Islet precursor cell (in vitro differentiated cells): ENCODE results near the gene OR2T1.
"Not testable (repeated sequence)": the region's sequence is repeated elsewhere in the genome, so short reads cannot be mapped to it uniquely, and the experiment has no call there.

Source experiments
- DNase-seq: peaks from one replicate; pipeline ENCODE4 v3.0.0-alpha.2; 2018

Gene OR2T1, protein sequence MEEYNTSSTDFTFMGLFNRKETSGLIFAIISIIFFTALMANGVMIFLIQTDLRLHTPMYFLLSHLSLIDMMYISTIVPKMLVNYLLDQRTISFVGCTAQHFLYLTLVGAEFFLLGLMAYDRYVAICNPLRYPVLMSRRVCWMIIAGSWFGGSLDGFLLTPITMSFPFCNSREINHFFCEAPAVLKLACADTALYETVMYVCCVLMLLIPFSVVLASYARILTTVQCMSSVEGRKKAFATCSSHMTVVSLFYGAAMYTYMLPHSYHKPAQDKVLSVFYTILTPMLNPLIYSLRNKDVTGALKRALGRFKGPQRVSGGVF

DNA sequence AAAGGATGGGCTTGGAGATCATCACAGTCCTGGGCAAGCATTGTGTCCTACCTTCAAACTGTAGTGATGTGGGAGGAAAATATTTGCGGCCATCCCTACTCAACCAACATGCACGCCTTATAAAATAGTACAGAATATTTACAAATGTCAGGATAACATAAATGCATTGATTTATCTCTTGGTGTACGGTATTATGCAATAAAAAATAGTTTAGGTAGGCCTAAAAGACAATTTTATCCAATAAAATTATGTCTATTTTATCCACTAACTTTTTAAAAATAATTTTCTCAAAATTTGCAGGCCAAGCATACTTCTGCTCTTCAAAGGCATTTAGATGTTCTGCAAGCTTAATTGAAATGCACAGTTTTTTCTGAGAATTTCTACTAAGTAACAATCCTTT lies at the start of gene OR2T1:
Gene OR2T1 (plus strand): TSS at position 301 of the 400 bp plus-strand sequence. CDS start 3,100 bp downstream, outside the sequence.
- no peak for DNase-seq

DNA sequence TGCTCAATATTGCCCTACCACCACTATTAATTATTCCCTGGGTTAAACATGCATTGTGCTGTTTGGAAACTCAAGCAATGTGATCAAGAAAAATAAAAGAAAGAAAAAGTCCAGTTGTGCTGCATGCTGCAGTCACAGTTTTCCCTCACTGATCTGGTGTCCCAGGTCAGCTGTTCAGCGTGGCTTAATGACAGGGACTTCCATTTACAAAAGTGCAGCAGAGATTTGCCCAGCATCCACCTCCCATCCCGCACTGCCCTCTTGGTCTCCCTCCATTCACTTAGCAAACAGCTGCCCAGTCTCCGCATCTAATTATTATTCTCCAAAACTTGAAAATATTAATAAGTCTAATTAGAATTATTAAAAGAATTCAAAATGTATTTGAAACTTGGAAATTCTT lies 43.4 kb upstream of the OR2T1 start:
- DNase-seq, result no peak

DNA sequence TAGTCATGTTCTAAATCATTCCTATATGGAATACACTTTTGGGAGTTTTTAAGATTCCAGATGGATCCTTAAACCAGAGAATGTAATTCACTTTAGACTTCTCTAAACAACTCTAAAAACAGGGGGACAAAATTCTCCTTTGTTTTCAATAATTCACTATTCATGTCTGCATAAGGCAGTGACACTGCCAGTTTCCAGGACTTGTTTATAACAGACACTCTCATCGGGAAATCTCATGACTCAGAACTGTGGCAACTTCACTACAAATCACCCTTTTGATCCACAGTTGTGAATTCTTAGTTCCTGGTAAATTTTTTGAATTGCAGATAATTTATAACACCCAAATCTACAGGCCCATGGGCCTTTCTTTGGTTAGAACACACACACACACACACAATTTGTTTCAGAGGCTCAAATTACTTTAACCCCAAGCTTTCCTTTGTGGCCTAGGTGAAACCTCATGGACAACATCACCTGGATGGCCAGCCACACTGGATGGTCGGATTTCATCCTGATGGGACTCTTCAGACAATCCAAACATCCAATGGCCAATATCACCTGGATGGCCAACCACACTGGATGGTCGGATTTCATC lies 41.6 kb upstream of the OR2T1 start, which contains the start of gene OR2T4:
Gene OR2T4 (plus strand): TSS at position 545 of the 595 bp plus-strand sequence. CDS start 0 bp downstream, at position 545.
- DNase-seq, result no peak

DNA sequence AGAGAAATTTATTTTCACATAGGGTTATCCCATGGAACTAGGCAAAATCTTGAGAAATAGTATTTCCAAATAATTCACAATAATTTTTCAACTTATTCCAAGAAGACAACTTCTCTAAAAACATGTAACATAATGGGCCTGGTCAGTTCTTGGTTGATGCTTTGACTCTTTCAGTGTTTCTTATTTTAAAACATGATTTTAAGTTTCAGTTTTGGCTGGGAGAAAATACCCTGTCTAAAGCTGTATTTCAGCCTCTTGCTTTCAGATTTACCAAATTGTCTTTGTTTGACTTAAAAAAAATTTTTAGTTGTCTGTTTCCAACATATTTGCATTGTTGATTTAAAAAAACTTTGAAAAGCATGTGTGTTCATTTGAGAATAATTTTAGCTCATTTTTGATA lies 36.2 kb upstream of the OR2T1 start:
- no peak for DNase-seq

DNA sequence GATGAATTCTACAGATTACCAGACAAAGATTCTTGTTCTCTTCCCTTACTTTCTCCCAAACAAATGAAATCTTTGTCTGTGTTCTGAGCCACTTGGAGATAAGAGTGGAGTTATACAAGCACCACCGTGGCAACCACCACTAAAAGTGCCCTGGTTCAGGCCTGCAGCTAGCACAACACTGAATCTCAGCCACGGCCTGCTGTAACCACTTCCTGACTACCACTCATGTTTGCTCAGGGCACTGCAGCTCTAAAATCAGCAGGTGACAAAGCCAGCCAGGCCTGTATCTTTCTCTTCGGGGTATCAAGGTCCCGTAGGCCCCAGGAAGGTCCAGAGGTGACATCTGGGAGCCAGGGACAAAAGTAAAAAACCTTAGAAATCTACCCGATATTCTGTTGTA lies 30.5 kb upstream of the OR2T1 start:
- DNase-seq, result no peak

DNA sequence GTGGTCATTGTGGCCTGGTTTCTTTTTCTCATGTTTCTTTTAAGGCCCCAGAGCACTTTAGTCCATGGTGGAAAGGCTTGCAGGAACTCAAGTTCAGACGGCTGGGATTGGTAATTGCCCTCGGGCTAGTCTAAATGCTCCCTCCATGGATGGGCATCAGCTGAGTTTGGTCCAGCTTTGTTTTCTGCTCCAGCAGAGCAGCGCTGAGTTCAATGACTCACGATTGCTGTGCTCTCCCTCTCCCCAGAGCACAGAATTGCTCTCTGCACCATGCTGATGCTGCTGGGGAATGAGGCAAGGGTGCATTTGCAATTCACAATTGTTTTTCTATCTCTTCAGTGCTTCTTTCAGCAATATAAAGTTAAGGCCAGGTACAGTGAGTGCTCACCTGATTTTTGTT lies 29.1 kb upstream of the OR2T1 start:
- DNase-seq, result no peak

DNA sequence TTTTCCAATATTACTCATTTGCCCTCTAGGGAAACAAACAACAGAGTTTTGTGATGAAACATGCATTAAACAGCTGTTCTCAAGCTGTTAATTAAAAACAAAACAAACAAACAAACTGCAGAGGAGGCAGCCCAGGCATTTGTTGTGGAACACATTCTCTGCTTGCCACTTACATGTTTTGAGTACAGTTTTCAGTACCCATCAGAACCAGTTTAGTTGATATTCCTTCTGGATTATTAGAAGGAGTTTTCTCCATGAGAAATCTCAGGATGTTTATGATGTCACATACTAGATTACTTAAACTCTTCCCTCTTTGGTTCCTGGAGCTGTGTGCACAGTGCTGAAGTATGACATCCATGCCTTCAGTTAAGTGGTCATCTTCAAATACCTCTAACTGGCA lies 27.4 kb upstream of the OR2T1 start, which contains the start of gene OR2T6:
Gene OR2T6 (plus strand): TSS at position 301 of the 400 bp plus-strand sequence. CDS start 11,863 bp downstream, outside the sequence.
- no peak for DNase-seq

DNA sequence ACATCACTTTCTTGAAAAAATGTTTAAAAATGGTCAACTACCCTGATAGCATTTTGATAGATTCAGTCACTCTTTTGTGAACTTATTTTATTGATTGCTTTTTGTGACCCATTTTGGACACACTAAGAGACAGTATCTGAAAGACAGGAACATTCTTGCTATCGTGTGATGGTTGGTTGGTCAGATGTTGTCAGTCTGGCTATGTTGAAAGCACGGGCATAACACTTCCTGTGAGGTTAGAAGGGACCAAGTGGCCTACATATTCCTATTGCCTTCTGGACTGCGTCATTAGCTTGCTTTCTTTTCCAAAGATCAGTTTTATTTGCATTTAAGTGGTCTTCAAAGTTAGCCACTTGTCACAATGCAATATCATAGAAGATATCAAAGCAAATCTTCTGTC lies 25.9 kb upstream of the OR2T1 start:
- no peak for DNase-seq

DNA sequence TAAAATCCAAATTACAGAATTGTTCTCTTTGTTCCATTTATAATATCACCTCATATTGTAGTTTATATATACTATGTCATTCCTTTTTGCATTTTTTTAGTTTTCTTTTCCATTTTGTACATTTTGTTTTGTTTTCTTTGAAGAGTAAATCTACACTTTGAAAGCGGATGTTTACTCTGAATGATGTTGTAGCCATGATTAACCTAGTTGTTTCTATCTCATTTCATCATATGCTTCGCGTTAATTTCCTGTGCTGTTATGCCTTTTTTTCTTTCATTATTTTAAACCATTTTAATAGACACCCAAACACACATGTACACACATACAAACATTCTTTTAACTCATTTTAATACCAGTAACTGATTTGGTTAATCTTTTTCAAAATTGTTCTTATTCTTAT lies 22.0 kb upstream of the OR2T1 start:
- no peak for DNase-seq

DNA sequence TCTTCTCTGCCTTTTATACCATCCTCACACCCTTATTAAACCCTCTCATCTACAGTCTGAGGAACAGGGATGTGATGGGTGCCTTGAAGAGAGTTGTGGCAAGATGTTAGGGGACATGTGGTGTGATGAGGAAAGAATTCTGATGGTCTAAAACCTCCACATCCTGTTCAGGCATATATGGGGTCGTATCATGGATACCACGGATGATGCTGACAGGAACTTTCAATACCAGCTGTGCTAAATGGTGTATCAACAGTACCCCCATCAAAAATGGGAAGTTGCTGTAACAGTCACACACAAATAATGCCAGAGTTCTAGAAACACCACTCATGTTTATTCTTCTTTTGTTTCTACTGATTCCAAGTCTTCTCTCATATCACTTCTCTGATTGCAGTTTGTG lies 14.4 kb upstream of the OR2T1 start:
- no peak for DNase-seq

DNA sequence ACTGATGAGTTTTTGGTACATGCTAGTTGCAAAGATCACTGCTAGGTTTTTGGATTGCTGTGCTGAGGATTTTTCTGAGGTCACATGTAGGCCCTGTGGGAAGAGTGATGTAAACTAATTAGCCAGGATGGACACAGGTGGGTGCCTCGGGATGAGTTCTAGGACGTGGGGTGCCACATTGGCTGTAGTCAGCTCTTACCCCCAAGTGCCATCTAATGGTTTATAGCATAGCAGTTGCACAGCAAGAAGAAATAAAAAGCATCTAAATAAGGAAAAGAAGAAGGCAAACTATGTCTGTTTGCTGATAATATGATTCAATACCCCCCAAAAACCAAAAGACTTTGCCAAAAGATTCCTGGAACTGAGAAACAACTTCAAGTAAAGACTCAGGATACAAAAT lies 9.8 kb upstream of the OR2T1 start:
- no peak for DNase-seq

DNA sequence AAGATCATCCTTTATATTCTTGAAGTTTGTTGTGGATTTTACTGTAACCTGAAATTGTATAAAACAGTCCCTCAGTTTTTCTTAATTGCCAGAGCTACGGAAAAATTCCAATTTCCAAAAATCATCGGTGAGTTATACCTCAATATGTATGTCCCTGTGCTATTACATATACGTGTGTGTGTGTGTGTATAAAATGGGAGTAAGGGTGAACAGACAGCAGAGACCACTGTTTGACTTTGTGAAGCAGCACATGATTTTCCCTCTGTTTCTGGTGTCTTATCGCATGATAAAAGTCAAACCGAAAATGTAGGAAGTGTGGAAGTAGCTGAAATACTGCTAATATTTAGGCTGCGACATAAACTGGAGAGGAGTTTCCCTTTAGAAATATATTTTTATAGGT lies 1.2 kb downstream of the OR2T1 start:
- DNase-seq, result no peak

DNA sequence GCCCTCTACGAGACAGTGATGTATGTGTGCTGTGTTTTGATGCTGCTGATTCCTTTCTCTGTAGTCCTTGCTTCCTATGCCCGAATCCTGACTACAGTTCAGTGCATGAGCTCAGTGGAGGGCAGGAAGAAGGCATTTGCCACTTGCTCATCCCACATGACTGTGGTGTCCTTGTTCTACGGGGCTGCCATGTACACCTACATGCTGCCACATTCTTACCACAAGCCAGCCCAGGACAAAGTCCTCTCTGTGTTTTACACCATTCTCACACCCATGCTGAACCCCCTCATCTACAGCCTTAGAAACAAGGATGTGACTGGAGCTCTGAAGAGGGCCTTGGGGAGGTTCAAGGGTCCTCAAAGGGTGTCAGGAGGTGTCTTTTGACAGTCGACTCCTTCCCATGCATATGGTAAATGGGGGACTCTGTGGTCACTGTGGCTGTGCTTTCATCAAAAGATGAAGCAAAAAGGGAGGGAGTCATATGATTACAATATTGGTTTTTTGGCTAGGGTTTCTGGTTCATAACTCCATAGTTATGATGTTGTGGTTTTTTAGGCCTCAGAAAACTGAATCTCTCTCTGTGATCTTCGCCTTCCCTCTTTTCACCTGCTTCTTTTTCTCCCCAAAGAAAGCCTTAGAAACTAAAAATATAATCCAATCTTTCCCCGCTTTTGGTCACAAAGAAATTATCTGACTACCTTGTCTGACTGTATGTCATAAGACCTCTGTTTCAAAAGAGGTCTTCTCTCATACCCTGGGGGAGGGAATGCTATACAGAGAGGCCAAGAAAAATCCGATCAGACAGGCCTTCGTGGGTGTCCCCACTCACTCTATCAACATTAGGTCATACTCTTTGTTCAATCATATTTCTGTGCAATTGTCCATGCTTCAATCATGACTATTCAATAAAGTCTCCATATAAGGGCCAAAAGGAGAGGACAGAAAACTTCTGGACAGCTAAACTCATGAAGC lies 4.2 kb downstream of the OR2T1 start:
- DNase-seq, result no peak

DNA sequence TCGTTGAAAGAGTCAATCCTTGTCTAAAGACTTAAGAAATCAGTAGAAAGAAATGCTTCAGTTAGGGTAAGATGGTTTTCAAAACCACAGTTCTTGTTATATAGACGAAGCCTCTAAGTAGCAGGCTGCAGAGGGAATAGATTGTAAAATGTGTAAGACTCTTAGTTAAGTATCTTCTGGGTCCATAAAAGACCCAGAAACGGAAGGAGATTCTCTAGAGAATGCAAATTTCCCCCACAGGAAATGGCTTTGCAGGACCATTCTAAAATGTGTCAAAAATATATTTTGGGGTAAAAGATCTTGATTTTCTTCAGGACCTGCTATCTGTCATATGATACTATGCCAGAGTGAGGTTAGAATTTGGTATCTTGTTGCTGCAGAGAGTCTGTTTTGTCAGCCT lies 13.4 kb downstream of the OR2T1 start:
- no peak for DNase-seq

DNA sequence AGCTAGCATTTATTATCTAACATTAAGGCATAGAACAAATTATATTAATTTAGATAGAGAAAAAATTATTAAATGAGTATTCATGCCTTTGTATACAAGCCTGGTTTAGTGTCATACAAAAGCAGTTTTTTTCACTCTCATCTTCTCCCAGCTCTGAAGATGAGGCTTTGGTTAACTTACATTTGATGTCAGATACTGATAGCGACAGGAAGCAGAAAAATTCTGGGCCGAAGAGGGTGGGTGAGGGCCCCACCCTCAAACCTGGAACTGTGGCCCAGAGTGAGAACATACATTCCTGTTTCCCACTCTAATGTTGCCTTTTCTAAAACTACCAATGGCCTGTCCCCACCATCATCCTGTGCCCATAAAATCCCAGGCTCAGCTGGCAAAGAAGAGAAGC lies 15.0 kb downstream of the OR2T1 start:
- DNase-seq, result no peak

DNA sequence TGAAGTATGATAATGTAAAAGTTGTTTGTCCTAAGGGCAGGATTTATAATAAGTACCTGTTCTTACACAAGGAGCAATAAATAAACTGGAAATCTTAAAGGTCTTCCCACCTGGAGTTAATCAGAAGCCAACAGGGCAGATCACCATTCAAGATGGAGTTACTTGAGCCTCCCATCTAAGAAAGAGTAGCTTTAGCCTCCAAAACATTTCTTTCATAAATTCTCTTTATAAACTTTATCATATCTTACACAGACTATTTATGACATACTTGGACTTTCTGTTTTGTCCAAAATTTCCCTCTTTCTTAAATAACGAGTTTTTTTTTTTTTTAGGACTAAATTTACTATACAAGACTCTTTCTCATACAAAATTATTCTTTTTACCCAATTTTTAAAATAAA lies 18.5 kb downstream of the OR2T1 start:
- no peak for DNase-seq

DNA sequence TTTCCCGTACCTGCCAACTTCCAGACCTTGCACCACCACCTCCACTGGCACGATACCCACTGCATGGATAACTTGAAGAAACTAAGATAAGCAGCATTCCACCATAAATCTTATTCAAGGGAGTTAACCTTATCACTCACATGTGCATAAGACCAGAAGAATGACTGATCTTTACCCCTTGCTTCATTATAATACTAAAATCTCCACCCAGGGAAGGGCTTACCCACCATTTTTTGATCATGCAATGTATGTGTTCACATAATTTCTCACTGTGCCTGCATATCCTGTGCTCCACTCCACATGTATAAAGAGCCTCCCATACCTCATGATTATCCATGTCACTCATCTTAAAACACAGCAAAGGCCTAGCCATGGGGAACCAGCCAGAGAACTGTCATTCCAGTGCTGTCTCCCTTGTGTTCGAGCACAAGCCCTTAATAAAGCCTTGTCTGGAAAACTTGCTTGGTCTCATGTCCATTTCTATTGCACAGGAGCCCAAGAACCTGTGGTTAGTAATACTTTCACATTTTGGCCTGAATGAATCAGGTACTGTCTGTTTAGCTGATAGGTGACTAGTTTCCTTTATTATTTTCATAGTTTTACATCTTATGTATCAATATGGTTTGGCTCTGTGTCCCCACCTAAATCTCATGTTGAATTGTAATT lies 24.8 kb downstream of the OR2T1 start:
- not testable (repeated sequence) for DNase-seq

DNA sequence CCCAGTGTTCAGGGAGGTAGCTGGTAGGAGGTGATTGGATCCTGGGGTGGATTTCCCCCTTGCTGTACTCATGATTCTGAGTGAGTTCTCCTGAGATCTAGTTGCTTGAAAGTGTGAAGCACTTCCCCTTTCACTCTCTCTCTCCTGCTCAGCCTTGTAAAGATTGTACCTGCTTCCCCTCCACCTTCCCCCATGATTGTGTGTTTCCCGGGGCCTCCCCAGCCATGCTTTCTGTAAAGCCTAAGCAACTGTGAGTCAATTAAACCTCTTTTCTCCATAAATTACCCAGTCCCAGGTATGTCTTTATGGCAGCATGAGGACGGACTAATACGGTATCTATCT lies 25.3 kb downstream of the OR2T1 start:
- DNase-seq, result not testable (repeated sequence)

DNA sequence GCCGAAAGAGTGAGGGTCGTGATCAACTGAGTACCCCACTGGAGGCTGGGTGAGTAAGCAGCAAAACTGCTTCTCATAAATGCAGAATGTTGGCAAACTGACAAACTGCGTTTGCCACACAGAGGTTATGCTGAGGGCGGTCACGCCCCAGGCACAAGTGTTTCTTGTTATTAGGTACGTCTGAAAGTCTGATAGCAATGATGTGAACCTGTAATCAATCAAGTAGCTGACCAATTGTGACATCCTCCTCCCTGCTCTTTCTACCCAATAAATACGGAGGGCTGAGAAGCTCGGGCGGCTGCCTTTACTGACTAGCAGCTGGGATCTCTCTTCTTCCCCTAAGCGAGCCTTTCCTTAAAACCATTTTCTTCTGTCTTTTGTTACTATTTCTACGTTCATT lies 28.8 kb downstream of the OR2T1 start:
- DNase-seq, result not testable (repeated sequence)

DNA sequence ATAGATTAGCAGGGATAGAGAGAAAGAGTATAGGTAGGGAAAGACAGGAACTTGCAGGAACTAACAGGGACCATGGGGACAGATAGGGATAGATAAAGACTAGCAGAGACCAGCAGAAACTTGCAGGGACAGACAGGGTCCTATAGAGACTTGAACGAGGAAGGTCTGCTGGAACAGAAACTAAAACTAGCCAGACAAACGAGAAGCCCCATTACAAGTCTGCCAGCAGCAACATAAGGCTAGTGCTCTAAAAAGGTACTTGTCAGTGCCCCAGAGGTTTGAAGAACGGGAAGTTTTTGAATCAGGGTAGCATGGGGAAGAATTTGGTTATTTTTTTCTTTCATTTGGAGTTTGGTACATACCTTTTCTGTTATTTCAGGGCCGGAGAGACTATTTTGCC lies 29.4 kb downstream of the OR2T1 start:
- not testable (repeated sequence) for DNase-seq

DNA sequence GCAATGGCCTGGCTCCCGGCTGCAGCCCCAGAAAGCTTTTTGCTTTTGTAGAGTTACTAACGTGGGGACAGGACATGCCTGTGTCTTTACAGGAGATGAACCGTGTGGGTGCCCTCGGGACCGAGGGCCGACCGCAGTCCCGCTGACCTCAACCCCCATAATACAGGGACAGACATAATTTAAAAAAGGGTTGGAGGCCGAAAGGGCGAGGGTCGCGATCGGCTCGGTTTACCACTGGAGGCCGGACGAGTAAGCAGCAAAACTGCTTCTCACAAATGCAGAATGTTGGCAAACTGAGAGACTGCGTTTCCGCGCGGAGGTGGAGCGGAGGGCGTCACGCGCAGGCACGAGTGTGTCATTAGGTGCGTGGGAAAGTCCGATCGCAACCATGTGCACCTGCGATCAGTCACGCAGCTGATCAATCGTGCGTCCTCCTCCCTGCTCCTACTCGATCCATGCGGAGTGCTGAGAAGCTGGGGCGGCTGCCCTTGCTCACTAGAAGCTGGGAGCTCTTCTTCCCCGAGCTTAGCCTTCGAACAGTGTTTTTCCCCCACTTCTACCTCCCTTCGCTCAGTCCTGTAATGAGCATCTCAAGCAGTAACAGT lies 31.1 kb downstream of the OR2T1 start:
- not testable (repeated sequence) for DNase-seq

DNA sequence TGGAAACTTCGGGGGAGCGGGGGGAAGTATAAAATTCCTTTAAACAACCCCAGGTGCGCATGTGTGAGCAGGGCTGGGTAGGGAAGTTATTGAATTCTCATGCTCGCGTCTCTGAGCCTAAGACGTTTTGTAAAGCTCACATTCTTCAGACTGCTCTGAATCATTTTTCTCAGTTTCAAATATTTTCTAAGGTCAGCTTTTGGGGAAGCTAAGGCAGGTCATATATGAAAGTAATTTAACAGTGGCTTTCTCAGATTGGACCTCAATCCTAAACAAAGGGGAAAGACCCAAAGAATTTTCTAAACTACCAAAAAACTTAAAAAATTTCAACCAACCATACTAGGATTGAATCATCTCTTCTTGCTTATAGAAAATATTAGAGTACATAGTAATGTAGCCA lies 32.1 kb downstream of the OR2T1 start:
- not testable (repeated sequence) for DNase-seq
